Measurements from ENCODE around the gene STOX2.
"Not testable (repeated sequence)": the region's sequence is repeated elsewhere in the genome, so short reads cannot be mapped to it uniquely, and the experiment has no call there.

STOX2 gene

GRCh38 chr4:183935355-183936005 lies 30.4 kb downstream of the STOX2 start:
- DNase-seq (ENCODE audit: low spot score): no peak

- no peak for DNase-seq (ENCODE audit: low spot score)
Measured at GRCh38 chr4:183936047-183936446, 30.9 kb downstream of the STOX2 start.

DNA sequence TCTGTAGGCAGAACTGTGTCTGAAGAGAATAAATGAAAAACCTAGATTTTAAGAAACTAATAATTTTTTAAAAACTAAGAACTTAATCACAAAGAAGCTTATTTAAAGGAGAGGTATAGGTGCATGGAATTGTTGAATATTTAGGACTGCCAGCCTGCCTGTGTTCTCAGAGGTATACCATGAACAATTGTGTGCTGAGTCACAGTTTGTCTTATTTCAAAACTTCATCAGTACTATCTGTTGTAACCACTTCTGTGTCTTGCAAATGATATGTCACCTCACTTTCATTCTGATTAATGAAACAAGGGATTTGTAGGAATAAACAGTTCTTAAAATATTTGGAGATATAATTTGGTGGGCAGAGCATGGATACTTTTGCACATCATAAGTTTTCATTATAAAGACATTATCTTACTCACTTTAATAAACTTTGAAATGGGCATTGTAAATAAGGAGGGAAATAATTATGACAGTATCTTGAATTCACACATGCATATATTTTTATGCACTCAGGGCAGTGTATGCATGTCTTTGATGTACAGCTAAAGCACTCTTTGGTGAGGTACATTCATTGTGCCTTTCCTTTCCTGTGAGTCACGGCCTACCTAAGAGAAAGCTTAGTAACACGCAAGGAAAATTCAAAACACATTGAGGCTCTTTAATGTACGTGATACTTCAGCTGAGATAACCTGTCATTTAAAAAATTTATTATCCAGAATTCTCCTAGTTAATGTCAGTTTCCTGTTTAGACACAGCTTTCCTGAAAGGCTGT lies 31.7 kb downstream of the STOX2 start:
- no peak for DNase-seq (ENCODE audit: low spot score)

DNA sequence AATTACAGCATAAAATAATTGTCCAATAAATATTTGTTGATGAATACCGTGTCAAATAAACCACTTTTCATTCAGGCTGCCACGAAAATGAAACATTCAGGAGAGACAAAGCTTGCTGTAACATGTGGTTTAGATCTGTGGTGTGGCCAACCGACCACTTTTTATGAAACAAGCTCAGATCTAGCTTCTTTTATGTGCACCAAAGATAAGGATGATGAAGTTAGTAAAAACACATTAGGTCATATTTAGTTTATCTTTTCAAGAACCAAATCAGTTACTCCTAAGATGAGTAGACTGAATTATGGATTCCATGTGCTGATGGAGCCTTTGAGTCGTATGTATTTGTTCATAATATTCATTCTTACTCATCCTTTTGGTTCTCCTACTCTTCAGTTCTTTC lies 35.8 kb downstream of the STOX2 start:
- DNase-seq (ENCODE audit: low spot score): no peak

DNA sequence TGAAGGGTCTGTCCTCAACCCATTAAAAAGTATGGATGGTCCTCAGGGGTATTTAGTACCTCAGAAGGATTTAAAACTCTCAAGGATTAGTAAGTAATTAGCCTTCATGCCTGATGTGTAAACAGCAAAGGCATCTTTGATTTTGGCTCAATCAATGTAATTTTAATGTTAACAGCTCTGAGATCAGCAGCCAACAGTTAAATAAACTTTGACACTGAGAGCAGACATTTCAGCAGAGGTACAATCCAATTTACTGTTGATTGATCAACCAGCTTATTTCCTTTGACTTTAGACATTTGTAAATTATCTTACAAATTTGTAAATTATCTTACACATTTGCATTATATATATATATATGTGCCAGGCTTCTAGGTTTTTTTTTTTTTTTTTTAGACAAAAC lies 36.9 kb downstream of the STOX2 start:
- DNase-seq (ENCODE audit: low spot score): no peak

DNA sequence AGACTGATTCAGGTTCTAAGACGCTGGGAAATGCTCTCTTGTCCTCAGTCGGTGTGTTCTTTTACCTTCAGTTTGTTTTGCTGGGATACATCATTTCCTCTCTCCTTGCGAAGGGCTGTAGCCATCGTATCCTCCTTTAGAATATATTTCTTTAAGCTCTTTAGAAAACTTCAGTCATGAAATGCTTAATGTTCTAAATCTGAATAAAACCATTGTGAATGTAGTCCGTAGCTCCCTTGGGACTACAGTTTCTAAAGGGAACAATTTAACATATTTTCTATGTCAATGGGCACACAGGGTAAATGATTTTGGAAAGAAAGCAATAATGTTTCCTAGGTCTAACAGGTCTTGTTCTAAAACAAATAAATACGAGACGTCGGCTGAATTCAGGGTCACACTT lies 40.6 kb downstream of the STOX2 start:
- no peak for DNase-seq (ENCODE audit: low spot score)

DNA sequence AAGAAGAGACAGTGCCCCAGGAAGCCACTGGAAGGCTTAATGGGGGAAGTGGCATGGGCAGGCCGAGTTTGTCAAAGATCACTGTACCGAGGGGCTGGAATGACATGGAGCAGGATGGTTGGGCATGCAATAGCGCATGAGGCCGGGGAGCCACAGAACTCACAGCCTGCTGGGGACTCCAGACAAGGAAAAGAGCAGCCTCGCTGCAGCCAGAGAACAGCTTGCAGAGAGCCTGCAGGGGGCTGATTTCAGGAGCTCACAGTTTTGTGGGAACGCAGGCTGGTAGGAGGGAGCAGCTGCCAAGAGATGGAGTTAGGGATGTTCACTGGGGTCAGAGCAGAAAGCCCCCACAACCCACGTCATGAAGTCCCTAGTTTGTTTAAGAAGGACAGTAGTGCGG lies 45.4 kb downstream of the STOX2 start:
- no peak for DNase-seq (ENCODE audit: low spot score)

DNA sequence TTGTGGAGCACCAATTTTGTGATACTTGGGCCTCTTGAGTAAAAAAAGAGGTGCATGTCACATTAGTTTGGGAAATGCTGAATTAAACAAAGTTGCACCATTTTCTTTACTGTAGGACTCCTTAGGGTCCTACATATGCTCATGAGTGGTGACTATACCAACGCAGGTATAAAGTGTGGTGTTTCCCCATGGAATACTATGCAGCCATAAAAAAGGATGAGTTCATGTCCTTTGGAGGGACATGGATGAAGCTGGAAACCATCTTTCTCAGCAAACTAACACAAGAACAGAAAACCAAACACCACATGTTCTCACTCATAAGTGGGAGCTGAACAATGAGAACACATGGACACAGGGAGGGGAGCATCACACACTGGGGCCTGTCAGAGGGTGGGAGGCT lies 47.5 kb downstream of the STOX2 start:
- DNase-seq (ENCODE audit: low spot score): not testable (repeated sequence)

DNA sequence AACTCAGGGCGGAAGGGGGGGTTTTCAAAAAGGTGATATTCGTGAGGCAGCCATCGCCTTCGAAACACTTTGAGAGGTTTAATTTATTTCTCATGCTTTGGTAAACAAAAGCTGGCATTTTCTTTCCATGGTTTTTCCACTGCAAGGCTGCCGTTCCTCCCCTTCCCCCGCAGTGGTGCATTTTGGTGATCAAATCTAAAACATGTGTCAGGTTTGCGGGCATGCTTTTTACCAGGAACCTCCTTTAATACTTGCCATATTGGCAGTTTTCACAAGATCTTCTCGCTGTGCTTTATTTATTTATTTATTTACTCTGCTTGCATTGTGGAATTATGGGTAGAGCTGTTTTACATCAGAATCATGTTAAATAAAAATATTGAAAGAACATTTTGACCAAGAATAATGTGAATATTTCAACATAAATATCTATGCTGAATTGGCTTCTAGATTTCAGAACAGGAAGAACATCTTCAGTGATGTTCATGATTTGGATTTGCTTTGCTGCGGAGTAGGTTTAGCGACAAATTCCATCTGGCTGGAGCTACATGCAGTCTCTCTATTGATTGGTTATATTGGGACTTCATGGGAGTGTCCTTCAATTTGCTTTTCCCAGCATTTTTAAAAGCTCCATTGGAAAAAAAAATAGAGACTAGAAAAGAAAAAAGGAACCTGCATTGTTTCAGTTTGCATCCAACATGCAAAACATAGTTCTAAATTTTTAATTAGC lies 54.4 kb downstream of the STOX2 start:
- DNase-seq (ENCODE audit: low spot score): no peak

DNA sequence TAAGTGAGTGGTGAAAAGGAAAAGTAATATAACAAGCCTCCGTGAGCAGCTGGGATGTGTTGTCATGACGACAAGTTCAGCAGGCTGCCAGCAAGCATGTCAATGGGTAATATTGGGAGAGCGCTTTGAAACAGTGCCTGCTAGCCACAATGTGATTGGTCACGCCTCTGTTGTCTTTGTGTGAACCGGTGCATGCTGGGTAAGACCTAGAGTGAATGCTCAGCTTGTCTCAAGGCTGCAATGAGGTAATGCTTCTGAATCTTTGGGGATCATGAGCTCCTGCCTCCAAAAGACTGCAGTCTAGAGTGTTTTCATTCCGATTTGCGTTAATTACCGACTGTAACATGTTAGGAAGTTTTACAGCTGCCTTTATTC lies 54.9 kb downstream of the STOX2 start:
- peak; percentile 86 for DNase-seq (ENCODE audit: low spot score)

GRCh38 chr4:183960962-183961541 lies 55.9 kb downstream of the STOX2 start:
- DNase-seq (ENCODE audit: low spot score): no peak

DNA sequence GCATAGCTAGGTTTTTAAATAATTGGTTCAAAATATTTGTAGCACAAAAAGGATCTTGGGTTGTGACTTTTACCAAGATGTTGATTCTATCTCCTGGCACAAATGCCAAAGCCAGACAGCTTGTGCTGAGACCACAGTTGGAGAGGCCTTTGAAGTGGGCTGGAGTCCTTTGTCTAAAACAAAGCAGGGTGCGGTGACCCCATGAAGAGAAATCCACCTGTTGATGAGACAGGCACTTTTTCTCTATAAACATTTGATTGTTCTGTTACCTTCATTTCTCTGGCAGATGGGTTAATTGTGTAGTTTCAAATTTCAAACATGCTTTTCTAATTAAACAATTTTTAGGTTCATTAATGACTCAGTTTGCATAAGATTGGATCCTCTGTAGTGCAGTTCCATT lies 56.7 kb downstream of the STOX2 start:
- no peak for DNase-seq (ENCODE audit: low spot score)

GRCh38 chr4:183962419-183962818 lies 57.3 kb downstream of the STOX2 start:
- DNase-seq (ENCODE audit: low spot score): no peak

GRCh38 chr4:183966371-183966770 lies 61.3 kb downstream of the STOX2 start:
- no peak for DNase-seq (ENCODE audit: low spot score)

- DNase-seq (ENCODE audit: low spot score): no peak
Measured at GRCh38 chr4:183967266-183967665, 62.2 kb downstream of the STOX2 start.

DNA sequence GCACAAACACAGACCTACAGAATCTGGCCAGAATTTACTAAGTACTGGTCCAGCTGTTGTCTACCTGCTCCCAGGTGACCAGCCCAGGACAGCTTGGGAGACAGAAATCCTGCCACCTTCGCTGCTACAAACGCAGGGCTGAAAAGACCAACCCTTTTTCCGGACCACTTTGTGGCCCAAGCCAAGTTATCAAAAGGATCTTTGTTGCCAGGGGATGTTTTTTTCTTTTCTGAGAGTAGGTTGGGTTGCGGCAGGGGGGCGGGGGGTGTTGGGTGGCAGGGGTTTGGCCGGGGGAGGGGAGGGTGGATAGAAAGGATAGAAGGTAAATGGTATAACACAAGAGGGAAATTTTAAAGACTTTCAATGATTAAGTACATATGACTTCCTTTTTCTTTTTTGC lies 63.4 kb downstream of the STOX2 start:
- DNase-seq (ENCODE audit: low spot score): no peak

GRCh38 chr4:183968931-183969330 lies 63.8 kb downstream of the STOX2 start:
- no peak for DNase-seq (ENCODE audit: low spot score)

DNA sequence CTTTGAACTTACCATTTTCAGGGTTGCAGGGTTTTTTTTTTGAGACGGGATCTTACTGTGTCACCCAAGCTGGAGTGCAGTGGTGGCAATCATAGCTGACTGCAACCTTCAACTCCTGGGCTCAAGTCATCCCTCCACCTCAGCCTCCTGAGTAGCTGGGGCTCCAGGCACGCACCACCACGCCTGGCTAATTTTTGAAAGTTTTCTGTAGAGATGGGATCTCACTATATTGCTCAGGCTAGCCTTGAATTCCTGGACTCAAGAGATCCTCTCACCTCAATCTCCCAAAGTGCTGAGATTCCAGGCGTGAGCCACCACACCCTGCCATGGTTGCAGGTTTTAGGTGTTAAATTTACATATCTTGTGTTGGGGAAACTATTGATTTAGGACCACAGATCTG lies 64.5 kb downstream of the STOX2 start:
- no peak for DNase-seq (ENCODE audit: low spot score)

DNA sequence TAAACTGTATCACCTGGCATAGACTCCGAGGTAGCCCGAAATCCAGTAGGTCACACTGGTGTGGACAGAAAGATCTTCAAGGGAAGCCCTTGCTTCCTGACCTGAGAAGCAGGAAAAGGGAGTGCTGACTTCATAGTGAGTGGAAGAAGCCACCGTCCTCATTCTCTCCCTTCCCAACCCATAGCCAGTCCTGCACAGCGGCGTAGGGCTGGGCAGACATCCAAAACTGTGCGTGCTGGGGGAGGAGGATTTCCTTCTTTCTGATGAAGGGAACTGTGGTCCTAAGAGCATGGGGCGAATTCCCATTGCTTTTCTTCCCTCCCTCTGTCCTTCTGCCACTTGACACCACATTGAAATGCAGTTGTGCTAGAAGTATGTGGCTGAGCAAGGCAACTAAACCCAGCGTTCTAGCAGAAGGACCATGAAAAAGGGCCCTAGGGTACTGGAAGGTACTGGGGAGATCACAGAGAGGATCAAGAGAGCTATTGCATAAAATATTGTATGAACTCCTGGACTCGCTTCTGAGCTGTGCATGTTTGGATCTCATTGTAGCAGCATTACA lies 66.9 kb downstream of the STOX2 start:
- DNase-seq (ENCODE audit: low spot score): no peak

DNA sequence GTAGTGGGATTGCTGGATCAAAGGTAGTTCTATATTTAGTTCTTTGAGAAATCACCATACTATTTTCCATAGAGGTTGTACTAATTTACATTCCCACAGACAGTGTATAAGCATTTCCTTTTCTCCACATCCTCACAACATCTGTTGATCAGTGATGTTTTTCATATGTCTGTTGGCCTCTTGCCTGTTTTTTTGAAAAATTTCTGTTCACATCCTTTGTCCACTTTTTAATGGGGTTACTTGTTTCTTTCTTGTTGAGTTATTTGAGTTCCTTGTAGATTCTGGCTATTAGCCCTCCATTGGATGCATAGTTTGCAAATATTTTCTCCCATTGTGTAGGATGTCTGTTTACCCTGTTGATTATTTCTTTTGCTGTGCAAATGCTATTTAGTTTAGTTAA lies 72.6 kb downstream of the STOX2 start:
- DNase-seq (ENCODE audit: low spot score): no peak

GRCh38 chr4:183984566-183984965 lies 79.5 kb downstream of the STOX2 start:
- DNase-seq (ENCODE audit: low spot score): no peak

DNA sequence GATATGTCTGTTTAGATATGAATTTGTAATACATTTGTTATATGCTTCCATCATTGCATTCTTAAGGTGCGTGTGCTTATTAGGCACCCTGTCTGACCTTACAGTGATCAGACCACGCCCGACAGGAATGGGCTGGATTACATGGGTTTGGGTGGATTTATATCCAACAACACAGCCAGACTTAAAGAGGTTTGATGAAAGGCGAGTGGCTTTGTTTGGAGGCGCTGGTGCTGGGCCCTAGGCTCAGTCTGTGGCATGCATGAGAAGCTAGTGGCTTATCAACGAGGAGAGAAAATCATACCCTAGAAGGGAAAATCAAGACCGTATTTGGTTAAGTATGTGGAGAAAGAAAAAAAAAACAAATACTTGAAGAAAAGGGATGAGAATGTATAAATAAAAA lies 80.7 kb downstream of the STOX2 start:
- no peak for DNase-seq (ENCODE audit: low spot score)

Measured in iPS-NIHi11 (cell line).